GM12878 (cell line): ENCODE measurements around the gene PLCXD1. TPM values are rescaled to one million over a fixed set of nuclear protein-coding genes. Genes with fewer than 3 reads are reported as not detected.

ENCODE experiments used
- ATAC-seq: fragments of 200-7000 bp; cut with Tn5 transposase; 3 replicates; pipeline ENCODE4 v1.9.1; 2020; ENCODE audit warnings: mild to moderate bottlenecking, moderate library complexity
- BruUV-seq: library from RNA; stranded (reverse); fragments of 400-500 nt; replicated peaks from 2 replicates; lab custom pipeline; 2021; lab: Mats Ljungman, UMichigan
- CTCF ChIA-PET: fragments of 300-600 bp; sonication (Branson Sonifier 250); formaldehyde crosslinking; extraction: SDS; loops from one replicate; lab custom pipeline; 2021; ENCODE audit warnings: inconsistent platforms; lab: Yijun Ruan, JAX
- POLR2A ChIA-PET: fragments of 350-600 bp; formaldehyde crosslinking; extraction: SDS; loops from one replicate; lab custom pipeline; 2021; ENCODE audit warnings: inconsistent platforms; lab: Charles Lee
- RAD21 ChIA-PET: fragments of 300-600 bp; sonication (Branson Sonifier 250); formaldehyde crosslinking; loops from one replicate; lab custom pipeline; 2023; ENCODE audit warnings: antibody characterized with exemption; ENCODE audit not compliant: unreplicated experiment; lab: Charles Lee
- SMC1A ChIA-PET: fragments of 300-600 bp; sonication (Branson Sonifier 250); formaldehyde crosslinking; loops from one replicate; lab custom pipeline; 2023; ENCODE audit not compliant: unreplicated experiment, uncharacterized antibody; lab: Charles Lee
- DNase-seq: peaks from one replicate; pipeline ENCODE4 v3.0.0-alpha.2; 2011; ENCODE audit warnings: low read depth, low spot score
- FAIRE-seq: peaks from 3 replicates; lab custom pipeline; 2011; peaks lifted over from hg19 to GRCh38; lab: Jason Lieb, UNC
- H2AFZ ChIP-seq: 2 replicates; pipeline ENCODE4 v1.6.0; 2011; ENCODE audit warnings: low read depth, low read length, control low read depth; ENCODE audit not compliant: control insufficient read depth
- H3K27ac ChIP-seq: 2 replicates; pipeline ENCODE4 v1.5.1; 2011; ENCODE audit warnings: control low read depth; ENCODE audit not compliant: control insufficient read depth, insufficient read depth
- H3K27me3 ChIP-seq, 2 experiments: replicated peaks in 1 of 2; 2 replicates each; pipeline versions ENCODE4 v1.6.0 to v1.6.1; 2011; ENCODE audit warnings: low read length in 1 of 2; ENCODE audit not compliant: control insufficient read depth in 2 of 2, insufficient read depth in 2 of 2
- H3K36me3 ChIP-seq, 2 experiments: 2 replicates each; pipeline ENCODE4 v1.5.1; 2011; ENCODE audit warnings: low read length in 1 of 2; ENCODE audit not compliant: control insufficient read depth in 2 of 2, insufficient read depth in 2 of 2
- H3K4me1 ChIP-seq: 2 replicates; pipeline ENCODE4 v1.6.1; 2011; ENCODE audit warnings: mild to moderate bottlenecking, low read length, moderate library complexity, mixed read lengths; ENCODE audit not compliant: control insufficient read depth, insufficient read depth
- H3K4me2 ChIP-seq: 2 replicates; pipeline ENCODE4 v1.6.0; 2011; ENCODE audit warnings: control low read depth; ENCODE audit not compliant: control insufficient read depth, insufficient read depth
- H3K4me3 ChIP-seq: fragments of 200-600 bp; sonication (generic); 2 replicates; pipeline ENCODE4 v1.5.1; 2016
- H3K79me2 ChIP-seq: 2 replicates; pipeline ENCODE4 v1.6.0; 2011; ENCODE audit warnings: low read length; ENCODE audit not compliant: control insufficient read depth, insufficient read depth
- H3K9ac ChIP-seq: 2 replicates; pipeline ENCODE4 v1.8.0; 2011; ENCODE audit warnings: low read length, control low read depth, mixed read lengths; ENCODE audit not compliant: control insufficient read depth, insufficient read depth
- H3K9me3 ChIP-seq: replicated peaks from 3 replicates; pipeline ENCODE4 v1.5.1; 2011; ENCODE audit warnings: mild to moderate bottlenecking, low read length; ENCODE audit not compliant: control insufficient read depth, insufficient read depth
- H4K20me1 ChIP-seq: 2 replicates; pipeline ENCODE4 v1.6.0; 2011; ENCODE audit not compliant: control insufficient read depth, insufficient read depth
- BCLAF1 ChIP-seq: fragments of 450-650 bp; IDR thresholded peaks from 2 replicates; pipeline ENCODE4 v1.6.1; 2017; ENCODE audit warnings: antibody characterized with exemption, mild to moderate bottlenecking, moderate library complexity
- E4F1 ChIP-seq: fragments of 450-650 bp; IDR thresholded peaks from 2 replicates; pipeline ENCODE4 v1.6.1; 2018; ENCODE audit warnings: borderline replicate concordance, mild to moderate bottlenecking; ENCODE audit not compliant: partially characterized antibody
- HDAC6 ChIP-seq: fragments of 200-600 bp; sonication (generic); IDR thresholded peaks from one replicate; pipeline ENCODE4 v1.8.0; 2017; ENCODE audit warnings: antibody characterized with exemption; ENCODE audit not compliant: unreplicated experiment
- KAT2A ChIP-seq: conservative IDR thresholded peaks from 2 replicates; pipeline ENCODE4 v1.6.1; 2011; ENCODE audit warnings: low read depth, low read length; ENCODE audit not compliant: control insufficient read depth
- KDM1A ChIP-seq: fragments of 200-600 bp; sonication (generic); IDR thresholded peaks from 2 replicates; pipeline ENCODE4 v1.6.1; 2016; ENCODE audit warnings: borderline replicate concordance
- PAX8 ChIP-seq: fragments of 450-650 bp; IDR thresholded peaks from 2 replicates; pipeline ENCODE4 v1.6.1; 2017; ENCODE audit warnings: mild to moderate bottlenecking, moderate library complexity
- RAD51 ChIP-seq: fragments of 450-650 bp; IDR thresholded peaks from 2 replicates; pipeline ENCODE4 v1.6.1; 2016; ENCODE audit warnings: moderate library complexity, mild to moderate bottlenecking, inconsistent platforms
- SMC3 ChIP-seq: IDR thresholded peaks from 2 replicates; pipeline ENCODE4 v1.6.1; 2011; ENCODE audit warnings: low read length, improper control_type of control experiment, borderline replicate concordance
- SREBF1 ChIP-seq: IDR thresholded peaks from 2 replicates; pipeline ENCODE4 v1.6.1; 2012; ENCODE audit warnings: mild to moderate bottlenecking, low read length
- USF1 ChIP-seq: IDR thresholded peaks from 2 replicates; pipeline ENCODE4 v1.6.1; 2011; ENCODE audit warnings: borderline replicate concordance, low read depth, mild to moderate bottlenecking, moderate library complexity, mixed read lengths, low read length; ENCODE audit not compliant: insufficient read depth; ENCODE audit errors: extremely low read length
- ZNF687 ChIP-seq: fragments of 450-650 bp; IDR thresholded peaks from 2 replicates; pipeline ENCODE4 v1.6.1; 2017; ENCODE audit warnings: mild to moderate bottlenecking, moderate library complexity
- WGBS: methylation state at CpG from one replicate; pipeline ENCODE4 v1.1.6; 2016; ENCODE audit warnings: low lambda C conversion rate; ENCODE audit not compliant: insufficient replicate concordance, insufficient coverage; ENCODE audit errors: missing lambda C conversion rate; 5-methylcytosine and 5-hydroxymethylcytosine counted together
- in situ Hi-C: fragments of 300-500 bp; cut with MboI; formaldehyde crosslinking; loops from 9 replicates; pipeline ENCODE4 v1.14.3; 2018; ENCODE audit warnings: mixed read lengths
- intact Hi-C: fragments of 100-400 bp; cut with micrococcal nuclease; formaldehyde crosslinking; loops from one replicate; pipeline ENCODE4 v1.14.2; 2022; ENCODE audit not compliant: unreplicated experiment
- polyA plus RNA-seq, 11 experiments: library from polyadenylated mRNA; depleted of rRNA in 4 of 11; unstranded in 6 of 11; stranded (reverse) in 5 of 11; fragments of >200 nt; fragmentation: Nextera tagmentation in 4 of 11; fragmentation: Illumina TruSeq in 1 of 11; extraction: Ambion mirVana in 4 of 11; extraction: Trizol in 1 of 11; gene quantifications; 1 replicate in 1 of 11; 2 replicates in 10 of 11; pipeline versions ENCODE4 v1.2.1 to v1.2.3, GENCODE V29; 2011 to 2016; ENCODE audit warnings: inconsistent platforms in 2 of 11, missing spikeins in 2 of 11, low read depth in 1 of 11
- total RNA-seq, 4 experiments: library from RNA; depleted of rRNA in 3 of 4; stranded (reverse); fragments of >200 nt in 3 of 4; fragmentation: Illumina TruSeq in 1 of 4; extraction: Trizol in 1 of 4; gene quantifications; 2 replicates each; pipeline versions ENCODE4 v1.2.1 to v1.2.3, GENCODE V29; 2013 to 2021

The PLCXD1 gene
- total and polyA plus RNA-seq, 10 of the 15 experiments (the other 5 are each of a cell fraction or from before 2014, with no cell fraction given) = 2.4 to 49.7 (median 18.0) TPM

GRCh38 chrX:350148-350533 lies 69.0 kb downstream of the PLCXD1 start (continued):
- no peak for TF ChIP-seq HDAC6

- Histone ChIP-seq H4K20me1 (no peaks in the 10 kb centered on the region), H3K27ac (no peak overlapping the region), H3K79me2 (no peaks in the 10 kb centered on the region), H3K4me3 (no peak overlapping the region), H3K27me3 (no peaks in the 10 kb centered on the region), H3K9me3 (no peaks in the 10 kb centered on the region; the same call in 2 of the 3 replicates), H3K36me3 (no peaks in the 10 kb centered on the region), H2AFZ (no peak overlapping the region), H3K4me2 (no peak overlapping the region), H3K4me1 (no peaks in the 10 kb centered on the region), H3K9ac (no peak overlapping the region)
- DNase-seq (no peak), FAIRE-seq (no peak), ATAC-seq (no peak)
- ChIA-PET RAD21 (no interaction called here), CTCF (no interaction called here), SMC1A (no interaction called here), POLR2A (no interaction called here)
- intact Hi-C loops (no loop called here), in situ Hi-C loops (no loop called here)
- TF ChIP-seq RAD51 (no peak), KDM1A (no peak), KAT2A (no peak), E4F1 (no peak), BCLAF1 (no peak), SMC3 (no peak), ZNF687 (no peak), SREBF1 (no peak), PAX8 (no peak), USF1 (no peak)
- BruUV-seq = no TSS peak
- WGBS = 94% methylated on average over 58 of the region's 61 CpGs
These were observed 69.5 kb downstream of the PLCXD1 start for GRCh38 chrX:350534-351323.
